ENCODE measurements around the gene IFIT5.
"Not testable (repeated sequence)": the region's sequence is repeated elsewhere in the genome, so short reads cannot be mapped to it uniquely, and the experiment has no call there.

IFIT5 gene

GRCh38 chr10:89414146-89414878, at the start of gene IFIT5:
IFIT5 (plus strand) TSS chr10:89414568; CDS start chr10:89414799, 231 bp downstream.
- DNase-seq, result peak; percentile 66

- no peak for DNase-seq
Observed at GRCh38 chr10:89367529-89367928, 46.8 kb upstream of the IFIT5 start.

- DNase-seq, result no peak
Observed at GRCh38 chr10:89368129-89368528, 46.2 kb upstream of the IFIT5 start.

GRCh38 chr10:89369156-89370105, 44.9 kb upstream of the IFIT5 start:
- DNase-seq, result no peak

- no peak for DNase-seq
Observed at GRCh38 chr10:89371079-89371478, 43.3 kb upstream of the IFIT5 start.

- DNase-seq, result no peak
Observed at GRCh38 chr10:89371987-89372386, 42.4 kb upstream of the IFIT5 start.

GRCh38 chr10:89373916-89374711, 40.3 kb upstream of the IFIT5 start:
- DNase-seq, result no peak

- no peak for DNase-seq
Observed at GRCh38 chr10:89374713-89375141, 39.6 kb upstream of the IFIT5 start.

- DNase-seq, result no peak
Observed at GRCh38 chr10:89377705-89378637, 36.4 kb upstream of the IFIT5 start, which contains the start of gene IFIT1B. IFIT1B (plus strand) TSS chr10:89378056; CDS start chr10:89378136, 80 bp downstream.

- no peak for DNase-seq
Observed at GRCh38 chr10:89379103-89379502, 35.3 kb upstream of the IFIT5 start.

GRCh38 chr10:89382757-89383156, 31.6 kb upstream of the IFIT5 start:
- DNase-seq, result no peak

- no peak for DNase-seq
Observed at GRCh38 chr10:89384474-89385340, 29.7 kb upstream of the IFIT5 start.

GRCh38 chr10:89388806-89389205, 25.6 kb upstream of the IFIT5 start:
- DNase-seq, result no peak

GRCh38 chr10:89389254-89389653, 25.1 kb upstream of the IFIT5 start:
- DNase-seq, result no peak

- no peak for DNase-seq
Observed at GRCh38 chr10:89390476-89391225, 23.7 kb upstream of the IFIT5 start.

- DNase-seq, result not testable (repeated sequence)
Observed at GRCh38 chr10:89391226-89391576, 23.2 kb upstream of the IFIT5 start.

GRCh38 chr10:89391907-89392756, 22.2 kb upstream of the IFIT5 start, which contains the start of gene IFIT1:
IFIT1 (plus strand) TSS chr10:89392623; CDS start chr10:89392713, 90 bp downstream.
- peak; percentile 25 for DNase-seq

- DNase-seq, result no peak
Observed at GRCh38 chr10:89392974-89393373, 21.4 kb upstream of the IFIT5 start.

GRCh38 chr10:89393898-89394297, 20.5 kb upstream of the IFIT5 start:
- no peak for DNase-seq

All from activated effector memory CD4-positive, alpha-beta T cell treated with Interleukin-2 at 50 U/mL for 16 hours (primary cell).